Esophagus muscularis mucosa (tissue), 3 donors: Measurements from ENCODE around the gene F10.

ENCODE experiments used
- POLR2A ChIP-seq: fragments of 450-650 bp; IDR thresholded peaks from one replicate; pipeline ENCODE4 v1.6.1; 2017; ENCODE audit warnings: antibody characterized with exemption, moderate library complexity, mild to moderate bottlenecking, low read depth
- TF ChIP-seq, protein P1 (sequence below), 3 experiments: fragments of 200-600 bp in 2 of 3; fragments of 450-650 bp in 1 of 3; sonication (generic) in 2 of 3; IDR thresholded peaks; one replicate each; pipeline ENCODE4 v1.5.1; 2017 to 2019; ENCODE audit warnings: antibody characterized with exemption in 3 of 3, mild to moderate bottlenecking in 2 of 3, moderate library complexity in 1 of 3

DNA sequence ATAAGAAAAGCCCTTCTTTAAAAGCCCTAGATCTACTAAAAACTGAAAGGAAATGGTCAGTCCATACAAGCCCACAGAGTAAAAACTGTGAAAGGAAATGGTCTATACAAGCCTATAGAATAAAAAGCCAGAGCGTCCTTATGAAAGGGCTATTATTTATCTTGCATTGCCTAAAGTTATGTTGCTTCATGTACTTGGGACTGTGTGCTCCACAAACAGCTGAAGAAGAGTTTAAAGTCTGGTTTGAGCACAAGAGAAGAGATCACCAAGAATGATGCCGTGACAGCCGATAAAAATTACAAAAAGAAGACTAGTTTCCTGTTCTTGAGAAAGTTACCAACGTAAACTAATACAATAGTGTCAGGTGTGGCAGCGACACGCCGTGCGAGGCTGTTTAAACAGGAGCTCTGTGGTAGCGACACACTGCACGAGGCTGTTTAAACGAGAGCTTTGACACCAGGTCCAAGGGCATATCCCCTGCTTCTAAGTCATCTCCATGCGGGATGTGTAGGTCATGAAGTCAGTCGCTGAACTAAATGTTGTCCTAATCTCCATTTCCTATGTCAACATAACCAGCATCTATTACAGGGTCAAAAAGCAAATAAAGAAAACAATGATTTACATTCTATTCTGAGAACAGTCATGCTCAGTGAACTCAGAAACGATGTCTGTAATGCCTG lies 61.0 kb downstream of the F10 start:
- TF ChIP-seq POLR2A = no peak
- TF ChIP-seq, protein P1, sequence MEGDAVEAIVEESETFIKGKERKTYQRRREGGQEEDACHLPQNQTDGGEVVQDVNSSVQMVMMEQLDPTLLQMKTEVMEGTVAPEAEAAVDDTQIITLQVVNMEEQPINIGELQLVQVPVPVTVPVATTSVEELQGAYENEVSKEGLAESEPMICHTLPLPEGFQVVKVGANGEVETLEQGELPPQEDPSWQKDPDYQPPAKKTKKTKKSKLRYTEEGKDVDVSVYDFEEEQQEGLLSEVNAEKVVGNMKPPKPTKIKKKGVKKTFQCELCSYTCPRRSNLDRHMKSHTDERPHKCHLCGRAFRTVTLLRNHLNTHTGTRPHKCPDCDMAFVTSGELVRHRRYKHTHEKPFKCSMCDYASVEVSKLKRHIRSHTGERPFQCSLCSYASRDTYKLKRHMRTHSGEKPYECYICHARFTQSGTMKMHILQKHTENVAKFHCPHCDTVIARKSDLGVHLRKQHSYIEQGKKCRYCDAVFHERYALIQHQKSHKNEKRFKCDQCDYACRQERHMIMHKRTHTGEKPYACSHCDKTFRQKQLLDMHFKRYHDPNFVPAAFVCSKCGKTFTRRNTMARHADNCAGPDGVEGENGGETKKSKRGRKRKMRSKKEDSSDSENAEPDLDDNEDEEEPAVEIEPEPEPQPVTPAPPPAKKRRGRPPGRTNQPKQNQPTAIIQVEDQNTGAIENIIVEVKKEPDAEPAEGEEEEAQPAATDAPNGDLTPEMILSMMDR (IDR thresholded peaks at IDR 0.05) = no peak
